Renal cortex interstitium (tissue), 11 donors: ENCODE data around the gene ZEB1. TPM values are rescaled to one million over a fixed set of nuclear protein-coding genes. Genes with fewer than 3 reads are reported as not detected.
"Not testable (repeated sequence)": the region's sequence is repeated elsewhere in the genome, so short reads cannot be mapped to it uniquely, and the experiment has no call there.

ENCODE experiments used
- DNase-seq, 11 donors: peaks; one replicate each; pipeline ENCODE4 v3.0.0-alpha.2; 2013; ENCODE audit warnings: low read depth in 9 of 11, low spot score in 4 of 11; ENCODE audit errors: extremely low read depth in 1 of 11
- polyA plus RNA-seq, 3 donors: library from polyadenylated mRNA; unstranded; fragments of 120-200 nt; gene quantifications; one replicate each; pipeline ENCODE4 v1.2.1, GENCODE V29; 2013; ENCODE audit not compliant: insufficient read length in 3 of 3

ZEB1 gene
- polyA plus RNA-seq, 3 donors: 29.4 to 33.6 (median 30.0) TPM

- DNase-seq: no peak
These were observed 202.2 kb downstream of the ZEB1 start for GRCh38 chr10:31520986-31521831.

DNA sequence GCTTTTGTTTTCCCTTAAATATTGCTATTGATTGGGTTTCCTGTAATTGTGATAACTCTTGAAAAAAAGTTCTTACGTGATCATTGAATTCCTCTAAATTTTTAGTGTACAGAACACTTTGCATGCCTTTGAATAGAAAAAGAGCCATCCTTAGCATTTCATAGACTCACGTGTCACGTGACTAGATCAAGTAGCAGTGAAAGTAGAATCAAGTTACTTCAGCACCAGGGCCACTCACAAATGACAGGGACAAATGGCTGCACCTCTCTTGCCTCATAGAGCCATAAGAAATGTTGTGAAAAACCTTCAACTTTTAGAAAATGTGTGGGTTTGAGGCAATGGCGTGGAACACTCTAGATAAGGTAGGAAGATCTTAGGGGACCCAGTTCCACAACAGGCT is 203.8 kb downstream of the ZEB1 start:
- DNase-seq: no peak

DNA sequence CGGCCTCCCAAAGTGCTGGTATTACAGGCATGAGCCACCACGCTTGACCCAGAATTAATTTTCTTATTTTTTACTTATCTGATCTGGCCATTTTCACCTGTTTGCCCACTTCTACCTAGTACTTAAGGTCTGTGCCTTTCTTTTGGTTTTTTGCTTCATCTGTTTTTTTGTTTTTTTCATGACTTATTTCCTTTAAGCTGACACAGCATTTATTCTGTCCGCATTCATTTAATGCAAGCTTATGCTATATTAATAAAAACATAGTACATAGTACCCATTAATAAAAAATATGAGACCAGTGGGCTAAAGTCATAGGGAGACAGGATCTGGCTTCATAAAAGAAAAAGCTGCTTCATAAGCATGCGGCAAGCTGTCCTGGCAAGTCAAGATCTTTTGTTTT is 205.4 kb downstream of the ZEB1 start:
- DNase-seq: no peak

- no peak for DNase-seq
These were observed 207.2 kb downstream of the ZEB1 start for GRCh38 chr10:31526178-31526577.

DNA sequence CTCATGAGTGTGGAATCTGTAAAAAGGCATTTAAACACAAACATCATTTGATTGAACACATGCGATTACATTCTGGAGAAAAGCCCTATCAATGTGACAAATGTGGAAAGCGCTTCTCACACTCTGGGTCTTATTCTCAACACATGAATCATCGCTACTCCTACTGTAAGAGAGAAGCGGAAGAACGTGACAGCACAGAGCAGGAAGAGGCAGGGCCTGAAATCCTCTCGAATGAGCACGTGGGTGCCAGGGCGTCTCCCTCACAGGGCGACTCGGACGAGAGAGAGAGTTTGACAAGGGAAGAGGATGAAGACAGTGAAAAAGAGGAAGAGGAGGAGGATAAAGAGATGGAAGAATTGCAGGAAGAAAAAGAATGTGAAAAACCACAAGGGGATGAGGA is 207.7 kb downstream of the ZEB1 start:
- DNase-seq: no peak

GRCh38 chr10:31528831-31529230 is 209.8 kb downstream of the ZEB1 start:
- no peak for DNase-seq

- no peak for DNase-seq
These were observed 217.3 kb downstream of the ZEB1 start for GRCh38 chr10:31536302-31536701.

DNA sequence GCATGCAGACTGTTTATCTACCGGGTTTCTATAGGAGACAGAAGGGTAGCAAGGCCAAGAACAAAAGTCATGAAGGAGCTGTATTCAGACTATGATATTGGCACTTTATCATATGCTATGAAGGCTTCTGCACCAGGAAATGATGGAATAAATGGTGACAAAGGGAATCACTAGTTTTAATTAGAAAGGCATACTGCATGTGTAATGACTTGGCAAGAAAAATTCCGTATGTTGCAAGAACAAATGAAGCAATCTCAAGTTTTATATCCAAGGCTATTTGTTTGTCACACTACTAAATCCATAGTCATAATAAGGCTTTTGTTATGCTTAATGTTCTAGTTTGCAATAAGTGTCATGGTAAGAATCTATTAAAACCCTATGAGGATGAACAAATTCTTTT is 230.9 kb downstream of the ZEB1 start:
- no peak for DNase-seq

DNA sequence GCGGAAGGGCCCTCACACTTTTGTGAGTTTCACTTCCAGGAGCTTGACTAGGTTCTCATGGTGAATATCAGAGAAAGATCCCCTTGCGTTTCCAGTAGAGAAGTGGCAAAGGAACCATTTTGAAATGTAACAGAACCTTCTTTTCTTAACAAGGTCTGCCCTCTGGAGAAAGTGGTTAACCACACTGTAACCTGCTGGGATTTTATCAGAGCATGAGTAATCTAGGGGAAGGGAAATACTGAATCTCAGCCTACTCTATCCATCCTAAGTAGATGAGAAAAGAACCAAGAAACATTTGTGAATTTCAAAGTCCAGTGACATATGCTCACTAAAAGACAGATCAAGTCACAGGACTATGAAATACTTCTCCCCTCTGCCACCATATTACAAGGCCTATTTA is 235.5 kb downstream of the ZEB1 start:
- DNase-seq: no peak

- no peak for DNase-seq
These were observed 238.8 kb downstream of the ZEB1 start for GRCh38 chr10:31557854-31558253.

DNA sequence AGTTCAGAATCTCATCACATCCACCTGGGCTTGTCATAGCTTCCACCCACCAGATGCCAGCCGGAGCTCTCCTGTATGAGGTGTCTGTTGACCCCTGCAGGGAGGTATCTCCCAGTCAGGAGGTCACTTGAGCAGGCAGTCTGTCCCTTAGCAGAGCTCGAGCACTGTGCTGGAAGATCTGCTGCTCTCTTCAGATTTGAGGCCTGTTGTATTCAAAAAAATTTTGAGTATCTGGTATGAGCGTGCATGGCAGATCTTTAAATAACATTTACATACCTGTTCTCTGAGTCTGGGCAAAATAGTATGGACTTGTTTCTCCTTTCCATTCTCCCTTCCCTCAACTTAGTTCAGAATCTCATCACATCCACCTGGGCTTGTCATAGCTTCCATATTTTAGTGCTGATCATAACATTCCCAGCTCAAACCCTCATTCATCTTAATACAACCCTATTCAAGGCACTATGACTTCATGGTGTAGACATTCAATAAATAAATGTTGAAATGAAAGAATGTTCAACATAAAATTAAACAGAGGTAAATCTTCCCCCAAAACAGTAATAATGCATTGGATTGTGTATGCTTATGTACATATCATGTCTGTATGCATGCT is 249.3 kb downstream of the ZEB1 start:
- DNase-seq: not testable (repeated sequence)

GRCh38 chr10:31574577-31574976 is 255.6 kb downstream of the ZEB1 start:
- DNase-seq: no peak

- no peak for DNase-seq
These were observed 259.3 kb downstream of the ZEB1 start for GRCh38 chr10:31578181-31578852.

- no peak for DNase-seq
These were observed 259.9 kb downstream of the ZEB1 start for GRCh38 chr10:31578951-31579350.
